ES-I3 (cell line): ENCODE measurements around the gene MRPL17.

Experiments
- H3K36me3 ChIP-seq: 2 replicates; pipeline ENCODE4 v1.6.1; 2013; ENCODE audit warnings: mild to moderate bottlenecking, low read length, control low read depth, moderate library complexity; ENCODE audit not compliant: insufficient read depth
- H3K4me1 ChIP-seq: 2 replicates; pipeline ENCODE4 v1.6.1; 2013; ENCODE audit warnings: mild to moderate bottlenecking, control low read depth, low read length; ENCODE audit not compliant: insufficient read depth
- H3K9ac ChIP-seq: 2 replicates; pipeline ENCODE4 v1.6.1; 2013; ENCODE audit warnings: low read depth, mild to moderate bottlenecking, low read length, moderate library complexity
- H3K9me3 ChIP-seq: 2 replicates; pipeline ENCODE4 v1.6.1; 2013; ENCODE audit warnings: mild to moderate bottlenecking, low read length, moderate library complexity; ENCODE audit not compliant: control insufficient read depth, insufficient read depth

Gene MRPL17

GRCh38 chr11:6654281-6655019 is 28.7 kb downstream of the MRPL17 start:
- Histone ChIP-seq H3K36me3 (no peaks in the 10 kb centered on the region), H3K9me3 (no peaks in the 10 kb centered on the region), H3K9ac (no peak overlapping the region), H3K4me1 (peaks cover 7% of the 10 kb centered on the region)

- Histone ChIP-seq H3K4me1 (peaks cover 7% of the 10 kb centered on the region), H3K36me3 (no peaks in the 10 kb centered on the region), H3K9ac (no peak overlapping the region), H3K9me3 (no peaks in the 10 kb centered on the region)
These were observed 29.5 kb downstream of the MRPL17 start for GRCh38 chr11:6653656-6654055.

GRCh38 chr11:6653097-6653496 is 30.0 kb downstream of the MRPL17 start:
- H3K4me1 ChIP-seq = peaks cover 7% of the 10 kb centered on the region
- H3K9ac ChIP-seq = no peak overlapping the region
- no peaks in the 10 kb centered on the region for H3K9me3 ChIP-seq
- no peaks in the 10 kb centered on the region for H3K36me3 ChIP-seq

- no peaks in the 10 kb centered on the region for H3K9me3 ChIP-seq
- H3K4me1 ChIP-seq = peaks cover 14% of the 10 kb centered on the region
- H3K36me3 ChIP-seq = no peaks in the 10 kb centered on the region
- no peak overlapping the region for H3K9ac ChIP-seq
These were observed 31.0 kb downstream of the MRPL17 start for GRCh38 chr11:6652182-6652581.

GRCh38 chr11:6650980-6651379 is 32.2 kb downstream of the MRPL17 start:
- Histone ChIP-seq H3K9me3 (no peaks in the 10 kb centered on the region), H3K9ac (no peak overlapping the region), H3K4me1 (peaks cover 12% of the 10 kb centered on the region), H3K36me3 (no peaks in the 10 kb centered on the region)

GRCh38 chr11:6650104-6650503 is 33.0 kb downstream of the MRPL17 start:
- H3K4me1 ChIP-seq = peaks cover 12% of the 10 kb centered on the region
- H3K9me3 ChIP-seq = no peaks in the 10 kb centered on the region

GRCh38 chr11:6648501-6648900 is 34.6 kb downstream of the MRPL17 start:
- no peaks in the 10 kb centered on the region for H3K9me3 ChIP-seq
- no peaks in the 10 kb centered on the region for H3K36me3 ChIP-seq
- H3K9ac ChIP-seq = no peak overlapping the region
- peaks cover 12% of the 10 kb centered on the region for H3K4me1 ChIP-seq

More at GRCh38 chr11:6650104-6650503, 33.0 kb downstream of the MRPL17 start:
- no peak overlapping the region for H3K9ac ChIP-seq
- H3K36me3 ChIP-seq = no peaks in the 10 kb centered on the region

GRCh38 chr11:6647836-6648235 is 35.3 kb downstream of the MRPL17 start:
- Histone ChIP-seq H3K4me1 (peaks cover 12% of the 10 kb centered on the region), H3K9me3 (no peaks in the 10 kb centered on the region), H3K9ac (no peak overlapping the region), H3K36me3 (no peaks in the 10 kb centered on the region)

- Histone ChIP-seq H3K36me3 (no peaks in the 10 kb centered on the region), H3K9ac (no peak overlapping the region), H3K4me1 (peaks cover 12% of the 10 kb centered on the region), H3K9me3 (no peaks in the 10 kb centered on the region)
These were observed 36.0 kb downstream of the MRPL17 start for GRCh38 chr11:6646918-6647679.

- no peaks in the 10 kb centered on the region for H3K9me3 ChIP-seq
- no peak overlapping the region for H3K9ac ChIP-seq
- H3K4me1 ChIP-seq = peaks cover 12% of the 10 kb centered on the region
These were observed 36.6 kb downstream of the MRPL17 start for GRCh38 chr11:6646576-6646917.

GRCh38 chr11:6646071-6646470 is 37.1 kb downstream of the MRPL17 start:
- no peaks in the 10 kb centered on the region for H3K9me3 ChIP-seq
- no peaks in the 10 kb centered on the region for H3K36me3 ChIP-seq
- peaks cover 12% of the 10 kb centered on the region for H3K4me1 ChIP-seq
- no peak overlapping the region for H3K9ac ChIP-seq

More at GRCh38 chr11:6646576-6646917, 36.6 kb downstream of the MRPL17 start:
- no peaks in the 10 kb centered on the region for H3K36me3 ChIP-seq

- H3K36me3 ChIP-seq = no peaks in the 10 kb centered on the region
- no peak overlapping the region for H3K9ac ChIP-seq
- H3K9me3 ChIP-seq = no peaks in the 10 kb centered on the region
- H3K4me1 ChIP-seq = peaks cover 12% of the 10 kb centered on the region
These were observed 40.2 kb downstream of the MRPL17 start for GRCh38 chr11:6642957-6643356.

- Histone ChIP-seq H3K9ac (no peak overlapping the region), H3K36me3 (no peaks in the 10 kb centered on the region), H3K9me3 (no peaks in the 10 kb centered on the region), H3K4me1 (no peaks in the 10 kb centered on the region; the same call in 1 of the 2 replicates)
These were observed 42.0 kb downstream of the MRPL17 start for GRCh38 chr11:6640985-6641701.

GRCh38 chr11:6640036-6640984 is 42.8 kb downstream of the MRPL17 start:
- Histone ChIP-seq H3K9ac (no peak overlapping the region), H3K9me3 (no peaks in the 10 kb centered on the region), H3K4me1 (peaks cover 6% of the 10 kb centered on the region; the same call in 1 of the 2 replicates), H3K36me3 (no peaks in the 10 kb centered on the region)
